NCI-H2107 treated with DMSO at 0.1 percent for 48 hours (cell line): ENCODE results near the gene DKK1.

ENCODE experiments used
- DNase-seq: peaks from one replicate; lab custom pipeline; 2025; ENCODE audit not compliant: unreplicated experiment; lab: John Stamatoyannopoulos, UW

Gene DKK1

DNA sequence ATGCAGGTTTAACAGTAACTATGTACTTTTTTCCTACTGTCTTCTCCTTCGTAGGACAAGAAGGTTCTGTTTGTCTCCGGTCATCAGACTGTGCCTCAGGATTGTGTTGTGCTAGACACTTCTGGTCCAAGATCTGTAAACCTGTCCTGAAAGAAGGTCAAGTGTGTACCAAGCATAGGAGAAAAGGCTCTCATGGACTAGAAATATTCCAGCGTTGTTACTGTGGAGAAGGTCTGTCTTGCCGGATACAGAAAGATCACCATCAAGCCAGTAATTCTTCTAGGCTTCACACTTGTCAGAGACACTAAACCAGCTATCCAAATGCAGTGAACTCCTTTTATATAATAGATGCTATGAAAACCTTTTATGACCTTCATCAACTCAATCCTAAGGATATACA is 2.4 kb downstream of the DKK1 start:
- DNase-seq, result no peak

DNA sequence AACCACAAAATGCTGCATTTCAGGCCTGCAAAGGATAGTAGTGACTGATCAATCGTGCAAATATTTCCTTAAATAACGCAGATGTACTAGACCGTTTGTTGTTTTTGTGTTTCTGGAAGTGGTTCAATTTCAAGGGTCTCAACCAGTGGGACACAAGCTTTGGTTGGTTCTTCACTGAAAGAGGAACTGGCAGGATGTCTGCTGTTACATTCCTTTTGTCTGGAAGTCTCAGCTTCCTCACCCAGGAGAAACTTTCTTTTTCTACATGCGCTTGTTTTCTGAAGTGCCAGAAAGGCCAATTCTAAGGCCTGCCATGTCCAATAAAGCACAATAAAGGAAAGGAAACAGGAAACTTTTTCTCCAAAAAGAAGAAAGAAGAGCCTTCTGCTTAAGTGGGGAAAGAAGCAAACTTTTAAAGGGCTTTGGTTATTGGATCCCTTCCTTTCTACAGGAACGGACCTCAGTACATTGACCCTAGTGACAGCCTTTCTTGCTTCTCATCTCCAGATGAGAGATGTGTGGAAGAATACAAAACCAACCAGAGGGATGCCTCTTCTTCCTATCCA is 4.1 kb downstream of the DKK1 start:
- no peak for DNase-seq

DNA sequence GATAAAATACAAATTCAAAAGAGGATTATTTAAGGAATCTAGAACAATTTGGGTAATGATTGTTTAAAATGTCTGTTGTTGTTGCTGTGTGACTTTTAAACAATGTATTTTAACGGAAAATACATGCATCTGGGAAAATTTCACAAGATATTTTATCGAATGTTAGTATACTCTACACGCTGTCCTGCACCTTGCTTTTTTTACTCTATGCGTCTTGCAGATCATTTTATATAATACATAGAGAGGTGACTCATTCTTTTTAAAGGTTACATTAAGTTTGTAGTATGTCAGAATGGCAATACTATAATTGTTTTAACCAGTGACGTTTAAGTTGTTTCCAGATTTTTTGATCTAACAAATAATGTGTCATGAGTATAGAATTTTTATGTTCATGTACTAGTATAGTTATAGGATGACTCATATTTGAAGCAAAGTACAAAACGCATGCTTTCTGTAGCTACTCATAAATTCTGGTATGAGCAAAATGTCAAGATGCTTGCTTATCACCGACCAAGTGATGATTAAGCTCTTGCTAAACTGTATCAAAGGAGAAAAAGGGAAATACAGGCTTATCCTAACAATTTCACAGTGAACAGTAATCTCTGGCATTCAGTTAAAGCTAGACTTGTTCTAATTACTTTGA is 4.9 kb downstream of the DKK1 start:
- DNase-seq, result no peak

GRCh38 chr10:52319926-52320325 is 5.8 kb downstream of the DKK1 start:
- DNase-seq, result no peak

DNA sequence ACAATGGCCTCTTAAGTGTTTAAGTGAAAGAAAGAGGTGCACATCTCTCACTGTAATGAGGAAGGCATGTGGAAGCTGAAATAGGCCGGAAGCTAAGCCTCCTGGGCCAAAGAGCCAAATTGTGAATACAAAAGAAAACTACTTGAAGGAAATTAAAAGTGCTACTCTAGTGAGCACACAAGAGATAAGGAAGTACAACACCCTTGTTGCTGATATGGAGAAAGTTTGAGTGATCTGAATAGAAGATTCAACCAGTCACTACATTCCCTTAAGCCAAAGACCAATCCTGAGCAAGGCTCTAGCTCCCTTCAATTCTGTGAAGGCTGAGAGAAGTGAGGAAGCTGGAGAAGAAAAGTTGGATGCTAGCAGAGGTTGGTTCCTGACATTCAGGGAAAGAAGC is 8.2 kb downstream of the DKK1 start:
- no peak for DNase-seq

- no peak for DNase-seq
Observed at GRCh38 chr10:52322936-52323335, 8.9 kb downstream of the DKK1 start.

GRCh38 chr10:52326382-52326781 is 12.3 kb downstream of the DKK1 start:
- DNase-seq, result no peak

GRCh38 chr10:52331638-52332364 is 17.7 kb downstream of the DKK1 start:
- DNase-seq, result no peak

DNA sequence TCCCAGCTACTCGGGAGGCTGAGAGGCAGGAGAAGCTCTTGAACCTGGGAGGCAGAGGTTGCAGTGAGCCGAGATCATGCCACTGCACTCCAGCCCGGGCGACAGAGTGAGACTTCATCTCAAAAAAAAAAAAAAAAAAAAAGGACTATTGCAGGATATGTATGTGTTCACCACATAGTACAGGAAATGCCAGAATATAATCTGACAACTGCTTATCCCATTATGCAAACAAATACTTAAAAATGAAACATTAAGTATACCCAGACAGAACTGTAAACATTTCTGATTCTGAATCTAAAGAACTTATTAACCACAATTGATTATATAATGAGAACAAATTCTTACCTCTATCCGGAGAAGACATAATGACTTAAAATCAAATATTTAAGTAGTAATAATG is 18.7 kb downstream of the DKK1 start:
- DNase-seq, result no peak

- no peak for DNase-seq
Observed at GRCh38 chr10:52334595-52334994, 20.5 kb downstream of the DKK1 start.

GRCh38 chr10:52335665-52336064 is 21.6 kb downstream of the DKK1 start:
- DNase-seq, result no peak

GRCh38 chr10:52337225-52337624 is 23.1 kb downstream of the DKK1 start:
- DNase-seq, result no peak

DNA sequence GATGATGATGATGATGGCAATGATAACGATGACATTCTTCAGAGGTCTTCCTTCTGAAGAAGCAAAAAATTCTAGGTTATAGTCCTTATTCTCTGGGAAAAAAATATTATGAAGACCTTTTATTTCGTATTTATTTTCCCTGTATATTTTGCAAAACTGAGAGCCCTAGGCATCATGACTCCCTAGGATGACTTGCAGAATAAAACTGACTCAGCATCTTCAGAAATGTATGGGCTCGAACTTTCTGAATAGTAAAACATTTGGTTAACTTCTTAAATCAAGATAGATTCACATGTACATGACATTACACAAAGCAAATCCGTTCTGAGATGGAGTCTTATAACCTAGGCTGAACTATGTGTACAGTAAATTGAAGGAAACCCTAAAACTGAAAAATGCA is 29.4 kb downstream of the DKK1 start:
- DNase-seq, result no peak

DNA sequence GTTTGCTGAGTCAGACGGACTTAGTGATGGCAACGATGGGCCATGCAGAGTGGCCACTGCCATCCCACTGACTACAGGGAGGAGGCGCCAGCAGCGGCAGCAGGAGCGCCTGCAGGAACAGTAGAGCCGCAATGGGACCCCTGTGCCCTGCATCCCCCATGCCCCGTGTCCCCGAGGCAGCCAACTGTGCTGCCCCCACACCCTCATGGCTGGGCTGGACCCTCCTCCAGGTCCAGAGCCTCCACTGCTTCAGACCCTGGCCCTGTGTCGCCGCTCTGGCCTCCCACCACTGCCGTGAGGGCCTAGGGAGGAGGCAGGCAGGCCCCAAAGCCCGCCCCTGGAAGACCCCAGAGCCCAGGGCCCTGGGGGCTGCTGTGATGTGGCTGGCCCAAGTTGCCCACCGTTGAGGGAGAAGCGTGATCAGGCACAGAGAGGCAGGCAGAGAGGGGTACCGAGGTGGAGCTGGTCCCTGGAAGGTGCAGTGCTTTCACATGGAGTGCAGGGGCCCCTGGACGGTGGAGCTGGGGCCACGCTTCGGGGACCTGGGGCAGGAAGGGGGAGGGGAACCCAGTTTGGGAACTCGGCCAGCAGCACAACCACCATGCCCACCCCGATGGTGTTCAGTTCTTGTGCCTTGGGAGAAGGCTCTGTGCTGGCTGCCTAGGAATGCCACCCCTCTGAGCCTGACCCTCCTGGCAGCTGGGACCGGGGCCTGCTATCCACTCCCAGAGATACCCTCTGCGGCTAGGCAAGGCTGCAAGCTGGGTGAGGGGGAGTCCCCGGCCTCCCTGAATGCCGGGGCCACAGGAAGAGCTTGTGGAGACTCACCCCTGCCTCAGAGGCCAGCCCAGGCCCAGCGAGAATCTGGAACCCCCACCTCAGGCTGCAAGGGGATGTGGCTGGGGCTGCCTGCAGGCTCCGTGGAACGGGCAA is 32.6 kb downstream of the DKK1 start:
- DNase-seq, result no peak

GRCh38 chr10:52347327-52347667 is 33.2 kb downstream of the DKK1 start:
- DNase-seq, result no peak

DNA sequence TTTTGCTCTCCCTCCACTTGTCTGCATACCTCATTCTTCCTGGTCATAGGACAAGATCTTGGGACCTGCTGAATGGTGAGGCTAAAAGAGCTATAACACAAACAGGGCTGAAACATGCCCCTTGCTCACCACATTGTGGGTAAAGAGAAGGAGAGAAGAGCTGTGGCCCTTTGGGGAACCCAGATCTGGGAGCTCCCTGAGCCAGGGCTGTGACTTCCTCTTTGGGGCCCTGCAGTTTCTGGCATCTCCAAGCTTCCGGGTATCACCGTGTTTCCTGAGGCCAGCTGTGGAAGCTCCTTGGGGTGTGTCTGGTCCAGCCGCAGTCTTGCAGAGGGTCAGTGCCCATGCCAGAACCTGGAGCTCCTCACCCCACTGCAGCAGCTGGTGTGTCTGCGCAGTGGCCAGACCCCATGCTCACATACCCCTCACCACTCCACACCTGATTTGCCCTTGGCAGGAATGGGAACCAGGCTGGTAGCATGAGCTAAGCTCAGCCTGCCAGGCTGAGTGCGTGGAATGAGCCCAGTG is 34.0 kb downstream of the DKK1 start:
- no peak for DNase-seq

GRCh38 chr10:52351914-52352330 is 37.8 kb downstream of the DKK1 start:
- no peak for DNase-seq

DNA sequence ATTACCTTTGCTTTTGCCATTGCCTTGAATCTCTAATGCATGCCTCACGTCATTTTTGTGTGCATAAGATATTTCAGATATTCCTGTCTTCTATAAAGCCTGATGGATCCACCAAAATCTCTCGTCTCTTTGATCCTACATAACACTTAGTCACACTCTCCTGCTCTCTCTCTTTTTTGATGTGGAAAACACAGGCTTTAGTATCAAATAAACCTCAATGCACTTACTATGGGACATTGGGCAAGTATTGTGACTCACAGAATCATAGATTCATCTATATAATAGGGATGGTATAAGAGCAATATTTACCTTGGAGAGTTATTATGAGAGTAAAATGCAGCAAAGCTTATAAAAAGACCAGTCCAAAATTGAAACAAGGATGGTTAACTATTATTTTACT is 39.1 kb downstream of the DKK1 start:
- DNase-seq, result no peak

- no peak for DNase-seq
Observed at GRCh38 chr10:52353960-52354394, 39.9 kb downstream of the DKK1 start.

DNA sequence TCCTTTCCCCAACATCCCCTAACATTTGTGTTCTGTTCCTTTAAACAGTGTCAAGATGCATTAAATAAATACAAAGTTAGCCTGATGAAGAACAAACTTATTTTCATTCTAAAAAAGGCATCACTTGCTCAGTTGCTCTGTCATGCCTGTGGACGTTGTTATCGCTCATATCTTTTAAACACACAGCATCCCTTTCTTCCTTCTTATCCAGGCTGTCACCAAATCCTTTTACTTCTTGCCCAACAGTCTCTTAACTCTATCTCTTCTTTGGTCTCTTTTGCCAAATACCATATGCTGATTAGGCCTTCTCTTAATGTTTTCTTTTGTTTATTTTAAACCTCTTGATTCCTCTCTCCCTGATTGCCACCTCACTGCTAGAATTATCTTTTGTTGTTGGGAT is 43.9 kb downstream of the DKK1 start:
- no peak for DNase-seq

DNA sequence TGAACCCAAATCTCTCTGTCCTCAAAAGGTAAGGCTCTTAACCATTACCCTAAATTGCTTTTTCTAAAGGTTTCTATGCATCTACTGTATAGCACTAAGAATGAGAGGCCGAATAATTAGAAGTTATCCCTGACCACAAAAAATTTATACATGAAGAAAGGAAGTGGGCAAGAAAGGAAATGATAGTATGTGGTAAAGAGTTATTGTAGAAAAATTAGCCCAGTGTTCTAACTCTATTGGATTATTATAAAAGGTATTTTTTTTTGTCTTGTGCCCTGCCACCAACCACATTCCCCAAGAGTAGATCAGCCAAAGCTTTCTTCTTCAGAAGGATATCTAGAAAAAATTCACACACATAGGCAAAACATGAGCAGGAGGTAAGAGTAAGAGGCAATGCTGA is 45.4 kb downstream of the DKK1 start:
- DNase-seq, result no peak
